PC-9 (cell line): ENCODE results near the gene ZNRF3.

Experiments
- EZH2 ChIP-seq: fragments of 200-600 bp; sonication (generic); IDR thresholded peaks from 2 replicates; pipeline ENCODE4 v1.8.0; 2017; ENCODE audit warnings: antibody characterized with exemption, low read depth
- TF ChIP-seq, protein P1 (sequence below): fragments of 200-600 bp; sonication (generic); conservative IDR thresholded peaks from 2 replicates; pipeline ENCODE4 v1.6.1; 2017; ENCODE audit warnings: mixed run types, antibody characterized with exemption, mild to moderate bottlenecking, moderate library complexity

DNA sequence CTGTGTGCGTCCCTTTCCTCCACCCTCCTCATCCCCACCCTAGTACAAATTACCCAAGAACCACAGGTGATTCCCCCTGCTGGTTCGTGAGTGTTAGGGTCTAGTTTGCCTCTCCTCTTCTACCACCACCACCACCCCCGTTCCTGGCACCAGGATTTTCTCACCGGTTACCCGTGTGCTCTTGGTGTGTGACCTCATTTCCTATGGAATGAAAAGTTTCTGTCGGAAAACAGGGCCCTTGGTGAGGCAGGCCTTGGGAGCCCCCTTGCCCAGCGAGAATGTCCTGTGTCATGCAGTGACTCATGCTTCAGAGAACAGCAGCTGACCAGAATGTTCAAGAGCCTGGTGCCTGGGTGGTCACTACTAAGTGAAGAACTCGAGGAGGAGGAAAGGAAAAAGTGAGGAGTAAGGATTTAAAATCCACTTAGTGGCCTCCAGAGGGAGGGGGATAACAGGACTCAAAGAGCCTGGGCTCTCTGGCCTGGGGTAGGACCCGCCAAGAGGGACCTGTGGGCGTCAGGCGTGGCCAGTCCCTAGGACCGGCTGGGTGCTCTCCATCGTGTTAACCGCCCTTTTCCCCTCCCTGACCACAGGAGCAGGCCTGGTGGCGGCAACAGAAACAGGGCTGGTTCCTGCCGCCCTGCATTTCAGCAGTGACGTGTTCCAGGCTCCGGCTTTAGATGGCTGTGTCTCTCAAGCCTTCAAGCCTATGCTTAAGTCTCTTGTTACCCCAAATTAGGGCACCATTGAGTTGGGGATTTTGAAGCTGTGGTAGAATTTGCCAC lies 148.0 kb downstream of the ZNRF3 start:
- TF ChIP-seq, protein P1, sequence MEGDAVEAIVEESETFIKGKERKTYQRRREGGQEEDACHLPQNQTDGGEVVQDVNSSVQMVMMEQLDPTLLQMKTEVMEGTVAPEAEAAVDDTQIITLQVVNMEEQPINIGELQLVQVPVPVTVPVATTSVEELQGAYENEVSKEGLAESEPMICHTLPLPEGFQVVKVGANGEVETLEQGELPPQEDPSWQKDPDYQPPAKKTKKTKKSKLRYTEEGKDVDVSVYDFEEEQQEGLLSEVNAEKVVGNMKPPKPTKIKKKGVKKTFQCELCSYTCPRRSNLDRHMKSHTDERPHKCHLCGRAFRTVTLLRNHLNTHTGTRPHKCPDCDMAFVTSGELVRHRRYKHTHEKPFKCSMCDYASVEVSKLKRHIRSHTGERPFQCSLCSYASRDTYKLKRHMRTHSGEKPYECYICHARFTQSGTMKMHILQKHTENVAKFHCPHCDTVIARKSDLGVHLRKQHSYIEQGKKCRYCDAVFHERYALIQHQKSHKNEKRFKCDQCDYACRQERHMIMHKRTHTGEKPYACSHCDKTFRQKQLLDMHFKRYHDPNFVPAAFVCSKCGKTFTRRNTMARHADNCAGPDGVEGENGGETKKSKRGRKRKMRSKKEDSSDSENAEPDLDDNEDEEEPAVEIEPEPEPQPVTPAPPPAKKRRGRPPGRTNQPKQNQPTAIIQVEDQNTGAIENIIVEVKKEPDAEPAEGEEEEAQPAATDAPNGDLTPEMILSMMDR: no peak
- TF ChIP-seq EZH2: no peak
